ENCODE results near the gene PNPO. TPM values are rescaled to one million over a fixed set of nuclear protein-coding genes. Genes with fewer than 3 reads are reported as not detected.
A peak's percentile ranks its signal among the peaks of the same experiment; 100 is the strongest.

Gene PNPO
- polyA plus RNA-seq, 1 of the 3 experiments (the other 2 are of a cell fraction) = 26.1 TPM

- TF ChIP-seq REST (IDR thresholded peaks at IDR 0.05; ENCODE audit: low read depth, low read length) (no peak), FOSL2 (IDR thresholded peaks at IDR 0.05; ENCODE audit: borderline replicate concordance, low read depth) (no peak), GATA2 (CRISPR knock-in tag; IDR thresholded peaks at IDR 0.05) (no peak), IRF3 (IDR thresholded peaks at IDR 0.05; ENCODE audit: low read depth, low read length) (peak; percentile 100), ELF1 (IDR thresholded peaks at IDR 0.05) (peak; percentile 96), RFX5 (IDR thresholded peaks at IDR 0.05; ENCODE audit: low read length) (peak; percentile 62; the same call in 1 of the 2 replicates), USF2 (IDR thresholded peaks at IDR 0.05; ENCODE audit: borderline replicate concordance, low read depth, low read length) (no peak), CTCF (IDR thresholded peaks at IDR 0.05) (no peak), GABPA (IDR thresholded peaks at IDR 0.05; ENCODE audit: low read depth) (peak; percentile 93), TAF1 (IDR thresholded peaks at IDR 0.05; ENCODE audit: borderline replicate concordance, low read depth, low read length) (peak; percentile 66)
Observed at GRCh38 chr17:47895856-47896671, 45.3 kb upstream of the PNPO start, which contains the start of gene SP2 (continued).
